HUES64 (cell line): ENCODE data around the gene NHS.

ENCODE experiments used
- H3K27ac ChIP-seq: 2 replicates; pipeline ENCODE4 v1.7.0; 2013; ENCODE audit warnings: low read depth, low read length, inconsistent platforms
- H3K27me3 ChIP-seq: 2 replicates; pipeline ENCODE4 v1.6.1; 2013; ENCODE audit warnings: mild to moderate bottlenecking, low read length; ENCODE audit not compliant: insufficient read depth
- H3K36me3 ChIP-seq: 2 replicates; pipeline ENCODE4 v1.6.1; 2013; ENCODE audit warnings: mild to moderate bottlenecking, low read length; ENCODE audit not compliant: insufficient read depth
- H3K4me1 ChIP-seq: 2 replicates; pipeline ENCODE4 v1.6.1; 2013; ENCODE audit warnings: mild to moderate bottlenecking, low read length, moderate library complexity; ENCODE audit not compliant: insufficient read depth
- H3K4me3 ChIP-seq: 2 replicates; pipeline ENCODE4 v1.5.1; 2013; ENCODE audit warnings: mild to moderate bottlenecking, low read length, moderate library complexity
- H3K9ac ChIP-seq: 2 replicates; pipeline ENCODE4 v1.6.1; 2013; ENCODE audit warnings: mild to moderate bottlenecking, low read depth, low read length
- H3K9me3 ChIP-seq: 2 replicates; pipeline ENCODE4 v1.6.1; 2013; ENCODE audit warnings: low read depth, low read length; ENCODE audit not compliant: insufficient read depth
- WGBS: fragments of 150-250, 120-280 bp; methylation state at CpG from one replicate; pipeline ENCODE4 v1.1.7; 2013; ENCODE audit warnings: missing lambda C conversion rate; 5-methylcytosine and 5-hydroxymethylcytosine counted together

The NHS gene

DNA sequence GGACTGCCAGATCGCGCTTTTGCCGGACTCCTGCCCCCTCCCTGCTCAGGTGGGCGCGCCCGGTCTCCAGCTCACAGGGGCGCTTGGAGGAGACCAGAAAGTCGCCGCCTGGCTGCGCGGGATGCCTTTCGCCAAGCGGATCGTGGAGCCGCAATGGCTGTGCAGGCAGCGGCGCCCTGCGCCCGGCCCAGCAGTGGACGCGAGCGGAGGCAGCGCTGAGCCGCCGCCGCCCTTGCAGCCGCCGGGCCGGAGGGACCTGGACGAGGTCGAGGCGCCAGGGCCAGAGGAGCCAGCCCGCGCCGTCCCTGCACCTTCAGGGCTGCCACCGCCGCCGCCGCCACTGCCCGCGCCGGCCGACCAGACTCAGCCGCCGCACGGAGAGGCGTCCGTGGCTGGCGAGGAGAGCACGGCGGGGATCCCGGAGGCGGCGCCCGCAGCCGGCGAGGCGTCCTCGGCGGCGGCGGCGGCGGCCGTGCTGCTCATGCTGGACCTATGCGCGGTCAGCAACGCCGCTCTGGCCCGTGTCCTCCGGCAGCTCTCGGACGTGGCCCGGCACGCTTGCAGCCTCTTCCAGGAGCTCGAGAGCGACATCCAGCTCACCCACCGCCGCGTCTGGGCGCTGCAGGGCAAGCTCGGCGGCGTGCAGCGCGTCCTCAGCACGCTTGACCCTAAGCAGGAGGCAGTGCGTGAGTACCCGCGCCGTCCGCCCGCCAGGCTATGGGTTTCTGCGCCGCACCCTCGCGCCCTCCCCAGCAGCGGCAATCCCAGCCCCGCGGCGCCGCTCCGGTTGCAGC lies 834 bp downstream of the NHS start:
- Histone ChIP-seq H3K9ac (peak overlapping the region; percentile 31; the same call in 1 of the 2 replicates), H3K36me3 (no peaks in the 10 kb centered on the region), H3K27ac (no peak overlapping the region), H3K4me3 (peak overlapping the region; percentile 70), H3K4me1 (0 out of 2 replicates have a peak, but pooled peaks cover 13% of the 10 kb centered on the region), H3K9me3 (no peaks in the 10 kb centered on the region), H3K27me3 (peaks cover 35% of the 10 kb centered on the region)
- WGBS: under 1% methylated on average over 103 of the region's 103 CpGs

DNA sequence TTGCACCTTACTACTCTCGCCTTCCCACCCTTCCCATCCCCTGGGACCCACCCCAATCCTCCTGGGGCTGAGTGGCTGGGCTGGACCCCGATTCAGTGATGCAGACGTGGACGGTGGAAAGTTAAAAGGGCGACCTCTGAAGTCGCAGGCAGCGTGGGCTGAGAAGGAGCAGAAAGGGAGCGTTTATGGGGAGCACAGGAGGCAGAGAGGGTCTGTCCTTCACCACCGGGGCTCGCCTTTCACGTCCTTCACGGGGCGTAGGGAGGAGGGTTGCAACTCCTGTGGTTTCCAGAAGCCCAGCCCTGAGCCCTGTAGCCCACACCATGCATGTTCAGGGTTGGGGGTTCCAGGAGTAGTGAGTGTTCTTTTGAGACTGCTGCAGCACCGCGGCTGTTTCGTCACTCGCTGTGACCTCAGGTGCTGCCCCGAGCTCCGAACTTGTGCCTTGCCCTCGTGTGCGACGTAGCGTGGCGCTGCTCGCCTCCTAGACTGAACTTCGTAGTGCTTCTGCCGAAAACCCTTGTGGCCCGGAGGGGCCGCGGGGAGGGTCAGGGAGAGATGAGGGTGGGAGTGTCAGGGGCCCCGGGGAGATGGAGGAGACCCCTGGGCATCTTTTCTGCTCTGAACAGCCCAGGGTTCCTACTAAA lies 1.6 kb downstream of the NHS start:
- H3K27me3 ChIP-seq: peaks cover 35% of the 10 kb centered on the region
- peak overlapping the region; percentile 70 for H3K4me3 ChIP-seq
- no peak overlapping the region for H3K27ac ChIP-seq
- no peaks in the 10 kb centered on the region for H3K36me3 ChIP-seq
- under 1% methylated on average over 31 of the region's 31 CpGs for whole genome bisulfite sequencing
- H3K9ac ChIP-seq: 0 out of 2 replicates have a peak overlapping the region, but pooled peaks have one; percentile 9
- no peaks in the 10 kb centered on the region for H3K9me3 ChIP-seq
- 0 out of 2 replicates have a peak, but pooled peaks cover 13% of the 10 kb centered on the region for H3K4me1 ChIP-seq

DNA sequence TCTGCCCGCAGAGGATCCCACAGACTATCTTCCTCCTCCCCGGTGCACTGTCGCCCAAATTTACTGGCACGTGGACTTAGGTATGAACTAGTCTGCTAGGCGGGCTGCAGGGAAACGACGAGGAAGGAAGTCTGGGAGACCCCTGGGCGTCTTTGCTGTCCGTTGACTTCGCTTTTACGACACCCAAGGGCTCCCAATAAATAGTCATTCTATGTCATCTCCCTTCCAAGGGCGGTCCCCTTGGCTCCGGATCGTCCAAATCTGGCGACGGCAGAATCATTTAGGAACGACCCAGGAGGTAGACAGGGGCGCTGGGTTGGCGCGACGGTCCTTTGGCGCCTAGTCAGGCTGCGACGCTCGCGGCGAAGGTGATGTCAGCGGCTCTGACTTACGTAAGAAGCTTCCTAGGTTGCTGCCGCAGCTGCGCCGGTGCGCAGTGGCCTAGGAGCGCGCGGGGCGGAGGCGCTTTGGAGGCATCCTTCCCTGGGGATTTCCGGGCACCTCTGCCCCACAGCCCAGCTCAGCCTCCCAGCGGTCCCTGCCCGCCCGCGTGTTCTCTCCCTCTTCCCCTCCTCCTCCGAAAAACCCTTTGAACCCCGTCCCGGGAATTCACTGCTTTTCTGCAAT lies 2.2 kb downstream of the NHS start:
- H3K27ac ChIP-seq: no peak overlapping the region
- H3K27me3 ChIP-seq: peaks cover 35% of the 10 kb centered on the region
- H3K9ac ChIP-seq: no peak overlapping the region
- no peaks in the 10 kb centered on the region for H3K36me3 ChIP-seq
- 0 out of 2 replicates have a peak, but pooled peaks cover 13% of the 10 kb centered on the region for H3K4me1 ChIP-seq
- WGBS: under 1% methylated on average over 42 of the region's 46 CpGs
- H3K9me3 ChIP-seq: no peaks in the 10 kb centered on the region
- peak overlapping the region; percentile 70 for H3K4me3 ChIP-seq

DNA sequence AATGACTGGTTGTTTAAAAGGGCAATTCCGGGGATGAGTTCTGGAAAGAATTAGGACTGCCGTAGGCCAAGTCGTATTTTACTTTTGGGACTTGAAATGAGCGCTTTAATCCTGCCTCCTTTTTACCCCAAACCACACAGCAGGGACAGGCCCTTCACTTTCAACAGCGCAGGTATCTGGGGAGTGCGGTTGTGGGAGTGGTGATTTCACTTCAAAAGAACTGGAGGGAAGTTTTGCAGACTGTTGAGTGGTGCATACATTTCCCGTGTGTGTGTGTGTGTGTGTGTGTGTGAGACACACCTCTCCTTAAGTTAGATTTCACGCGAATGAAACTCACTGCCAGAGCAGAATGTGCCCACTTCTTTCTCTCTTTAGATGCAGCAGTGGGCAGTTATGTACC lies 2.8 kb downstream of the NHS start:
- Histone ChIP-seq H3K36me3 (no peaks in the 10 kb centered on the region), H3K4me1 (0 out of 2 replicates have a peak, but pooled peaks cover 13% of the 10 kb centered on the region), H3K27ac (no peak overlapping the region), H3K4me3 (peak overlapping the region; percentile 70), H3K9me3 (no peaks in the 10 kb centered on the region), H3K27me3 (peaks cover 35% of the 10 kb centered on the region), H3K9ac (no peak overlapping the region)
- WGBS: 15% methylated on average over 7 of the region's 9 CpGs

DNA sequence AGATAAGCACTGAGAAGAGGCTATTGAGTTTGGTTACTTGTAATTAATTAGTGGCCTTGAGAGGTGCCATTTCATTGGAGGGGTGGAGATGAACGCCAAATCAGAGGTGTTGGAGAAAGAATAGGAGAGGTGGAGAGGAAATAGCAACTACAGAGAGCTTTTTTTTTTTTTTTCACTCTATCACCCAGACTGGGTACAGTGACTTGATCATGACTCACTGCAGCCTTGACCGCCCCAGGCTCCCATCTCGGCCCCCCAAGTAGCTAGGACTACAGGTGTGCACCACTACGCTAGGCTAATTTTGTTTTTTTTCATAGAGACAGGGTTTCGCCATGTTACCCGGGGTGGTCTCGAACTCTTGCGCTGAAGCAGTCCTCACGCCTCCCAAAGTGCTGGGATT lies 5.2 kb downstream of the NHS start:
- Histone ChIP-seq H3K27me3 (peaks cover 35% of the 10 kb centered on the region), H3K9me3 (no peaks in the 10 kb centered on the region), H3K27ac (no peak overlapping the region), H3K4me3 (no peak overlapping the region), H3K4me1 (no peaks in the 10 kb centered on the region), H3K36me3 (no peaks in the 10 kb centered on the region), H3K9ac (no peak overlapping the region)
- WGBS: 94% methylated on average over 9 of the region's 9 CpGs

DNA sequence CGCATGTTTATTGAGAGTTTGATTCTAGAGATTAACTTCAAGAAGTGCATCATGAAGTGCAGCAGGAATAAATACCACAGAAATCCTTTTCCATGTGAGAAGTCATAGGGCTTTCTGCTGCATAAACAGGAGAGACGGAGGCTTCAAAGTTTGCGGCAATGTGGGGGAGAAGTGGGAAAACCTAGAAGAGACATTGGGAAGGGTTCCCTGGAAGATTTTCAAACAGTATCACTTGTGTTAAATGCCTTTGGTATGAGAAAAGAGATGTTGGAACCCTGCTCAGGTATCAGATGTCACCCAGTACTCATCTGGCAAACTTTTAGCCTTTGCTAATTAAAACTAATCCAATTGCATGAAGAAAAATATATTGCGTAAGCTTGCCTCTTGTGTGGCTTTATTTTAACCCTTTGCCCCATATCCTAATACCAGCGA lies 15.4 kb downstream of the NHS start:
- H3K27ac ChIP-seq: no peak overlapping the region
- H3K9ac ChIP-seq: no peak overlapping the region
- no peaks in the 10 kb centered on the region for H3K27me3 ChIP-seq
- no peaks in the 10 kb centered on the region for H3K36me3 ChIP-seq
- H3K4me3 ChIP-seq: no peak overlapping the region
- H3K4me1 ChIP-seq: no peaks in the 10 kb centered on the region
- 95% methylated on average over 3 of the region's 5 CpGs for whole genome bisulfite sequencing
- no peaks in the 10 kb centered on the region for H3K9me3 ChIP-seq

DNA sequence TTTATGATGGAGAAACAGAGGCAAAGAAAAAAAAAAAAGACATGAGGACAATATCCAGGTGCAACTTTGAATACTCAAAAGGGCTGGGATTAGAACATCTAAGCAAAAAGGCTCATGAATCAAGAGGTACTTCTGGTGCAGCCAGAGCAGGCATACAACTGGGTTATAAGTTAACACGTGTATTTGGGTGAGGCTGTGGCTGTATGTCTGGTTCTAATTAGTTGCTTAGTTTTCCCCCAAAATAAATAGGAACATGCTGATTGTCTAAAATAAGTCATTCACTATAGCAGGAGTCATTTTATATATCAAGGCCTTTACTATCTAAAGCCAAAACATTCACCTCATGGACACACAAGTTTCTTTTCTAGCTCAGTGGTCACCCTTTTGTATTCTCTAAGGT lies 20.2 kb downstream of the NHS start:
- no peaks in the 10 kb centered on the region for H3K36me3 ChIP-seq
- H3K27me3 ChIP-seq: no peaks in the 10 kb centered on the region
- no peaks in the 10 kb centered on the region for H3K4me1 ChIP-seq
- H3K9ac ChIP-seq: no peak overlapping the region
- H3K27ac ChIP-seq: no peak overlapping the region
- WGBS: 86% methylated on average over 1 of the region's 1 CpG
- H3K9me3 ChIP-seq: no peaks in the 10 kb centered on the region
- H3K4me3 ChIP-seq: no peak overlapping the region

DNA sequence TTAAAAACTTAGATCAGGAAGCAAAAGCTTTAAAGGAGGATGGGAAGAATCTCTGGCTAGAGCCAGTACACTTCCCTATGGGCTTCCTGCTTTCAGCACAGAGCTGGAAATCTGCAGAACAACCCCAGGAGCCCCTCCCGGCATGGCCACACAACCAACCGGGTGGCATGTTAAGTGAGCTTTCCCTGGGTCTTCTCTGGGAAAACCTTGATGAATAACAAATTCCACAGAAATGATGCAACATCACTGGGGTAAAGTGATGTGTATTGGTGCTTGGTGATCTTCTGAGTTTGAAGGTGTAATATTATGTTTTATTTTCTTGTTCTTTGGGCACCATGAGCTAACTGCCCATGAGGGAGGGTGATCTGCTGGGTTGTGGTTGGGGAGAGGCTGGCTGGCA lies 22.1 kb downstream of the NHS start:
- Histone ChIP-seq H3K9me3 (no peaks in the 10 kb centered on the region), H3K36me3 (no peaks in the 10 kb centered on the region), H3K9ac (no peak overlapping the region), H3K27me3 (no peaks in the 10 kb centered on the region), H3K27ac (no peak overlapping the region), H3K4me1 (no peaks in the 10 kb centered on the region), H3K4me3 (no peak overlapping the region)
- WGBS: 72% methylated on average over 2 of the region's 2 CpGs

DNA sequence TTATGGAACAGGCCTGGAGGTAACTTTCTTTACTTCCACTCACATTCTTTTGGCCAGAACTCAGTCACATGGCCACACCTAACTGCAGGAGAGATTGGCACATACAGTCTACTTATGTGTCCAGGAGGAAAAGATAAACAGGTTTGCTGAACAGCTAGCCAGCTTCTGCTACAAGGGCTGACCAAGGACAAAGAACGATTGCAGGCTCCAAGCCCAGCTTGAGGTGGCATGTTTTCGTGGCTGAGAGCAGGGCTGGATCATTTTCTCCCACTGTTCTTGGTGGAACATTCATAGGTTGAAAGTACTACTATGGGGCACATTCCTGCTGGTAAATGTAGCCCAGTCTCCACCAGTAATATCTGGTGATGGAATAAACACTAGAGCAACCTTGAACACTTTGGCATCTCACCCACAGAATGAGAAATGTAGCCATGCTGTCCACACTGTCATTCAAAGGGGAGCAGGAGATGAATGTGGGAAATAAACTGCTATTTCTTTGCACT lies 28.2 kb downstream of the NHS start:
- no peaks in the 10 kb centered on the region for H3K36me3 ChIP-seq
- no peak overlapping the region for H3K9ac ChIP-seq
- H3K4me3 ChIP-seq: no peak overlapping the region
- no peak overlapping the region for H3K27ac ChIP-seq
- H3K9me3 ChIP-seq: no peaks in the 10 kb centered on the region
- H3K27me3 ChIP-seq: no peaks in the 10 kb centered on the region
- 94% methylated on average over 2 of the region's 2 CpGs for WGBS
- no peaks in the 10 kb centered on the region for H3K4me1 ChIP-seq

DNA sequence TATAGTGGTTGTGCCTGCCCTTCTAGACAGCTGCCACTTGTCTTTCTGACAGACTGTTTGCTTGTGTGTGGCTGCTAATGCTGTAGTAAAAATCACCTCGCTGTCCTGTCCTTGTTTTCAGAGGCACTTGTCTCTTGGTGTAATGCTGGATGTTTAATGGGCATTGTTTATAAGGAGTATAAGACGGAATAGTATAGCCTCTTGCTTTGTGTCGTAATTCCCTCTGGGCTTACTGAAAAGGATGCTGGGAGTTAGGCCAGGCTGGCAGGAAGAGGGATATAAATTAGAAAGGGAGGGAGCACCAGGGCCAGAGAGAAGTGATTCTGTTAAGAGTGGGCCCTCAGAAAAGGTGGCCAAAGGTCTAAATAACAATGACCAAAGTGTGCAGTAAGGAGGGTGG lies 29.0 kb downstream of the NHS start:
- Histone ChIP-seq H3K4me1 (peaks cover 2% of the 10 kb centered on the region), H3K36me3 (no peaks in the 10 kb centered on the region), H3K27ac (no peak overlapping the region), H3K9me3 (no peaks in the 10 kb centered on the region), H3K9ac (no peak overlapping the region), H3K4me3 (no peak overlapping the region), H3K27me3 (no peaks in the 10 kb centered on the region)
- 94% methylated on average over 3 of the region's 3 CpGs for WGBS
